Measurements from ENCODE around the gene HELT. TPM values are rescaled to one million over a fixed set of nuclear protein-coding genes. Genes with fewer than 3 reads are reported as not detected.

HELT gene
- total and polyA plus RNA-seq, 2 experiments from 2014 or later: not detected

DNA sequence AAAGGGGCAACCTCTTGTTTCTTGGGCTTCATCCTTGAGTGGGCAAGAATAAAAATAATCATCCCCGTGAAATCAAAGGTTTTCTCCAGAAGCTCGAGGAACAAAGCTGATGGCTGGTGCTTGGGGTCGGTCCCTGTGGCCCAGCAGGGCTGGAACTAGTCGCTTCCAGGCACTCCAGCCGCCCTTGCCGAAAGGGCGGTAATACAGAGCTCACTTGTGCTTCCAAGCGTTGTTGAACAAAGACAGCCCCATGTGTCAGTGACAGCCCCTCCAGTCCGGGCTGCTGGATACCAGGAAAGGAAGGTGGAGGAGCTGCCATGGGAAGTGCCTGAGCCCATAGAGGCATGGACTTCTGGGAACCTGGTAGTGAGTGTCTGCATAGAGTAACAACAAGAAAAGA lies 5.2 kb downstream of the HELT start:
- Histone ChIP-seq H3K36me3 (replicated peaks; ENCODE audit: insufficient read depth, low read depth) (no peaks in the 10 kb centered on the region), H4K20me1 (ENCODE audit: insufficient read depth, poor library complexity, severe bottlenecking) (no peaks in the 10 kb centered on the region), H3K27ac (no peak overlapping the region), H3K9me3 (ENCODE audit: low read depth) (no peaks in the 10 kb centered on the region), H3K4me1 (ENCODE audit: insufficient read depth) (peaks cover 2% of the 10 kb centered on the region), H3K4me2 (no peak overlapping the region), H3K79me2 (no peaks in the 10 kb centered on the region), H3K27me3 (peaks cover 86% of the 10 kb centered on the region), H2AFZ (no peak overlapping the region), H3K4me3 (no peak overlapping the region), H3K9me2 (replicated peaks; ENCODE audit: insufficient read depth) (no peaks in the 10 kb centered on the region)
- 49% methylated on average over 9 of the region's 9 CpGs for WGBS (ENCODE audit: low lambda C conversion rate, missing lambda C conversion rate)
- DNase-seq (ENCODE audit: low spot score): no peak
- TF ChIP-seq EZH2phosphoT487 (IDR thresholded peaks at IDR 0.05; ENCODE audit: low read depth, severe bottlenecking, unreplicated experiment) (no peak), EZH2 (IDR thresholded peaks at IDR 0.05; ENCODE audit: borderline replicate concordance) (no peak)
- TF ChIP-seq, protein P1, sequence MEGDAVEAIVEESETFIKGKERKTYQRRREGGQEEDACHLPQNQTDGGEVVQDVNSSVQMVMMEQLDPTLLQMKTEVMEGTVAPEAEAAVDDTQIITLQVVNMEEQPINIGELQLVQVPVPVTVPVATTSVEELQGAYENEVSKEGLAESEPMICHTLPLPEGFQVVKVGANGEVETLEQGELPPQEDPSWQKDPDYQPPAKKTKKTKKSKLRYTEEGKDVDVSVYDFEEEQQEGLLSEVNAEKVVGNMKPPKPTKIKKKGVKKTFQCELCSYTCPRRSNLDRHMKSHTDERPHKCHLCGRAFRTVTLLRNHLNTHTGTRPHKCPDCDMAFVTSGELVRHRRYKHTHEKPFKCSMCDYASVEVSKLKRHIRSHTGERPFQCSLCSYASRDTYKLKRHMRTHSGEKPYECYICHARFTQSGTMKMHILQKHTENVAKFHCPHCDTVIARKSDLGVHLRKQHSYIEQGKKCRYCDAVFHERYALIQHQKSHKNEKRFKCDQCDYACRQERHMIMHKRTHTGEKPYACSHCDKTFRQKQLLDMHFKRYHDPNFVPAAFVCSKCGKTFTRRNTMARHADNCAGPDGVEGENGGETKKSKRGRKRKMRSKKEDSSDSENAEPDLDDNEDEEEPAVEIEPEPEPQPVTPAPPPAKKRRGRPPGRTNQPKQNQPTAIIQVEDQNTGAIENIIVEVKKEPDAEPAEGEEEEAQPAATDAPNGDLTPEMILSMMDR (IDR thresholded peaks at IDR 0.05; ENCODE audit: poor library complexity): no peak

GRCh38 chr4:185028625-185029024 lies 10.3 kb downstream of the HELT start:
- H3K4me1 ChIP-seq (ENCODE audit: insufficient read depth): no peaks in the 10 kb centered on the region
- peaks cover 77% of the 10 kb centered on the region for H3K27me3 ChIP-seq
- 93% methylated on average over 8 of the region's 8 CpGs for WGBS (ENCODE audit: low lambda C conversion rate, missing lambda C conversion rate)
- DNase-seq (ENCODE audit: low spot score): no peak
- H4K20me1 ChIP-seq (ENCODE audit: insufficient read depth, poor library complexity, severe bottlenecking): no peaks in the 10 kb centered on the region
- H2AFZ ChIP-seq: no peak overlapping the region
- no peaks in the 10 kb centered on the region for H3K9me2 ChIP-seq (replicated peaks; ENCODE audit: insufficient read depth)
- no peaks in the 10 kb centered on the region for H3K36me3 ChIP-seq (replicated peaks; ENCODE audit: insufficient read depth, low read depth)
- no peak overlapping the region for H3K4me3 ChIP-seq
- H3K4me2 ChIP-seq: no peak overlapping the region
- no peaks in the 10 kb centered on the region for H3K79me2 ChIP-seq
- no peak for TF ChIP-seq EZH2phosphoT487 (IDR thresholded peaks at IDR 0.05; ENCODE audit: low read depth, severe bottlenecking, unreplicated experiment)
- TF ChIP-seq, protein P1 (IDR thresholded peaks at IDR 0.05; ENCODE audit: poor library complexity): no peak
- TF ChIP-seq EZH2 (IDR thresholded peaks at IDR 0.05; ENCODE audit: borderline replicate concordance): no peak
- no peaks in the 10 kb centered on the region for H3K9me3 ChIP-seq (ENCODE audit: low read depth)
- no peak overlapping the region for H3K27ac ChIP-seq

- no peak for TF ChIP-seq EZH2phosphoT487 (IDR thresholded peaks at IDR 0.05; ENCODE audit: low read depth, severe bottlenecking, unreplicated experiment)
- no peak for TF ChIP-seq EZH2 (IDR thresholded peaks at IDR 0.05; ENCODE audit: borderline replicate concordance)
- TF ChIP-seq, protein P1 (IDR thresholded peaks at IDR 0.05; ENCODE audit: poor library complexity): no peak
- H3K79me2 ChIP-seq: no peaks in the 10 kb centered on the region
- WGBS (ENCODE audit: low lambda C conversion rate, missing lambda C conversion rate): 69% methylated on average over 6 of the region's 6 CpGs
- no peak overlapping the region for H3K4me2 ChIP-seq
- H2AFZ ChIP-seq: no peak overlapping the region
- H3K27me3 ChIP-seq: peaks cover 50% of the 10 kb centered on the region
- H3K9me3 ChIP-seq (ENCODE audit: low read depth): no peaks in the 10 kb centered on the region
- DNase-seq (ENCODE audit: low spot score): no peak
- no peak overlapping the region for H3K4me3 ChIP-seq
- no peaks in the 10 kb centered on the region for H3K9me2 ChIP-seq (replicated peaks; ENCODE audit: insufficient read depth)
- H3K4me1 ChIP-seq (ENCODE audit: insufficient read depth): no peaks in the 10 kb centered on the region
- H3K27ac ChIP-seq: no peak overlapping the region
- no peaks in the 10 kb centered on the region for H3K36me3 ChIP-seq (replicated peaks; ENCODE audit: insufficient read depth, low read depth)
- no peaks in the 10 kb centered on the region for H4K20me1 ChIP-seq (ENCODE audit: insufficient read depth, poor library complexity, severe bottlenecking)
These were observed 13.3 kb downstream of the HELT start for GRCh38 chr4:185031611-185032010.

- DNase-seq (ENCODE audit: low spot score): no peak
- no peaks in the 10 kb centered on the region for H3K9me3 ChIP-seq (ENCODE audit: low read depth)
- WGBS (ENCODE audit: low lambda C conversion rate, missing lambda C conversion rate): 77% methylated on average over 5 of the region's 9 CpGs
- H3K4me2 ChIP-seq: no peak overlapping the region
- no peak for TF ChIP-seq EZH2 (IDR thresholded peaks at IDR 0.05; ENCODE audit: borderline replicate concordance)
- no peak for TF ChIP-seq EZH2phosphoT487 (IDR thresholded peaks at IDR 0.05; ENCODE audit: low read depth, severe bottlenecking, unreplicated experiment)
- TF ChIP-seq, protein P1 (IDR thresholded peaks at IDR 0.05; ENCODE audit: poor library complexity): no peak
- H3K27me3 ChIP-seq: peaks cover 47% of the 10 kb centered on the region
- no peaks in the 10 kb centered on the region for H4K20me1 ChIP-seq (ENCODE audit: insufficient read depth, poor library complexity, severe bottlenecking)
- no peaks in the 10 kb centered on the region for H3K36me3 ChIP-seq (replicated peaks; ENCODE audit: insufficient read depth, low read depth)
- H3K4me3 ChIP-seq: no peak overlapping the region
- H3K4me1 ChIP-seq (ENCODE audit: insufficient read depth): no peaks in the 10 kb centered on the region
- H3K9me2 ChIP-seq (replicated peaks; ENCODE audit: insufficient read depth): no peaks in the 10 kb centered on the region
- no peak overlapping the region for H3K27ac ChIP-seq
- no peak overlapping the region for H2AFZ ChIP-seq
- no peaks in the 10 kb centered on the region for H3K79me2 ChIP-seq
These were observed 14.8 kb downstream of the HELT start for GRCh38 chr4:185033072-185033471.
